HG03575 (cell line): Measurements from ENCODE around the gene DTNA.
"Not testable (repeated sequence)": the region's sequence is repeated elsewhere in the genome, so short reads cannot be mapped to it uniquely, and the experiment has no call there.

Source experiments
- ATAC-seq: cut with Tn5 transposase; IDR thresholded peaks from one replicate; pipeline ENCODE4 v1.9.1; 2021; ENCODE audit not compliant: unreplicated experiment, insufficient number of reproducible peaks, low FRiP score; ENCODE audit errors: extremely low read depth

The DTNA gene

DNA sequence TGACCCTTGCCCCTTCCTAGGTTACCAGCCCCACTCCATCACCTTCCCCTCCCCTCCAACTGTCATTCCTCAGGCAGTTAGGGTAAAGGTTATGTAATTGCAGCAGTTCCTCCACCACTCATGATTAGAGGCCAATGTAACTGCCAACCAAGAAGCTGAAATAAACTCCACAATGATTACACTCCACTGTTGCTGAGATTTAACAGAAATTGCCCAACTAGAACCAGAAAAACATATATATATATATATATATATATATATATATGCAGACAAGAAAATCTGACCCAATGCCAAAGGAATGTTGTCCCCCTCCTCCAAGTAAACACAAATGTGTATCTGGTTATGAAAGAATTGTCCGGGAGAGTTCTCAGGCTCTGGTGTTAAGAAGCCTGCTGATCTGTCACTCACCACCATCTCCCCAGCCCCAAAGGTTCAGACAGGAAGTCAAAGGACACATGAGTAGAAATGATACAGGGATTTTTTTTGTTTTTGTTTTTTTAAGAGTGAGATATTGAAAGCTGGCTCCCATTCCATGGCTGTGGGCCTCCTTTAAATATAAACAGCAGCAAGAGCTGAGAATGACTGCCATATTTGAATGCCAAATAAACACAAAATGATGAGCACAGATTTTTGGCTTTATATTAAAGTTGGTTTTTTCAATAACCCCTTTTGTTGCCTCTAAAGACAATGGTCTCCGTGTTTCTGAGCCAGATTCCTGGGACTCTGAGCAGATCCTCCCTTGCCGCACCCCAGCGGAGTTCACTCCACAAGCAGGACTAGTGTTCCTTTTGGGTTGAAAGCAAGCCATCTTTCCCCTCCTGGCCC lies 204.0 kb downstream of the DTNA start:
- ATAC-seq = no peak

DNA sequence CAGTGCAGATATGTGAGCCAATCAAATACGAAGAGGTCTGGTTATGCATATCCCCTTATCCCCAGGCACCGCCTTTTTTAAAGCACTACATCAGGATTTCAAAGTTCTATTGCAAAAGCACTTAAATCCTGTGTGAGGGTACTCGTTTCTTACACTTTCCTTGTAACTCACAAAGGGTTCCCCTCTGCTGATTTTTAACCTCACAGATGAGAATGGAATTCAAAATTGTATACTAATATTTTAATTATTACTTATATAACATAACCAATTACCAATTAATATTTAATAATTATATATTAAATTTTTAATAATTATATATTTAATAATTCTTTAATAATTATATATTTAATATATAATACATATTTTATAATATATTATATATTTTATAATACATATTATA lies 204.9 kb downstream of the DTNA start:
- ATAC-seq = no peak

DNA sequence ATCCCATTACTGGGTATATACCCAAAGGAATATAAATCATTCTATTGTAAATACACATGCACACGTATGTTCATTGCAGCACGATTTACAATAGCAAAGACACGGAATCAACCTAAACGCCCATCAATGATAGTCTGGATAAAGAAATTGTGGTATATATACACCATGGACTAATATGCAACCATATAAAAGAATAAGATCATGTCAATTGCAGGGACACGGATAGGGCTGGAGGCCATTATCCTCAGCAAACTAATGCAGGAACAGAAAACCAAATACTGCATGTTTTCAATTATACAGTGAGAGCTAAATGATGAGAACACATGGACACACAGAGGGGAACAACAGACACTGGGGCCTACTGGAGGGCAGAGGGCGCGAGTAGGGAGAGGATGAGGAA lies 206.4 kb downstream of the DTNA start:
- not testable (repeated sequence) for ATAC-seq

DNA sequence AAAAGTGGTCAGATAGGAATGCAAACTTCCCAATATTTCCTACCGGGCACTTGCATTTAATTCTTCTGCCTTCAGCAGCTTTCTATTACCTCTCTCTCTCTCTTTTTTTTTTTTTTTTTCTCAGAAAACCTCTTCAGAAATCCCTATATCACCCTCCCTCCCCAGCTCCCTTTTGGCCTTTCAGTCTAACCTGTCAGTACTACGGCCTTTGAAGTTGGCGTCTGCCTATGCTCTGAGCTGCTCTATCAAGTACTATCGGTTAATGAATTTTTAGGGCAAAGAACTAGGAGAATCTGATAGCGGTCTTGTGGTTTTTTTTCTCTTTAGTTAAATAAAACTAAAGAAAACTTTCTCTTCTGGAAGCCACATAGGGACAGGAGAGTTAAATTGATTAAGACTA lies 208.8 kb downstream of the DTNA start:
- no peak for ATAC-seq

DNA sequence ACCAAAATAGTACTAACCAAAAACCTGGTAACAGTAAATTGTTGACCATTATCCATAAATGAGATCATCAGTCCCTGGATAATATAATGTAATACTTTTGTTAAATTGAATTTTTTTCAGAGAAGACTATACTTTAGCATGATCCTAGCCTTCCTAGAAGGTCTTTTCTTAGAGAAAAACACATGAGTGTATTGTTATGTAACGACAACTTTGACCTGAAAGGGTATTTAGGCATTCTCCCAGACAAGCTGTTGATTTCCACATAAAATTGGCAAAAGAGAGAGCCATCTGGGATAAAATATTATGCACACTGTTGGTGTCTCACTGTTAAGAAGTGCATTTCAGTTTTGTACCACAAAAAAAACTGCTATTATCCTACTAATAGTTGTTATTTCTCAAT lies 211.1 kb downstream of the DTNA start:
- ATAC-seq = no peak

DNA sequence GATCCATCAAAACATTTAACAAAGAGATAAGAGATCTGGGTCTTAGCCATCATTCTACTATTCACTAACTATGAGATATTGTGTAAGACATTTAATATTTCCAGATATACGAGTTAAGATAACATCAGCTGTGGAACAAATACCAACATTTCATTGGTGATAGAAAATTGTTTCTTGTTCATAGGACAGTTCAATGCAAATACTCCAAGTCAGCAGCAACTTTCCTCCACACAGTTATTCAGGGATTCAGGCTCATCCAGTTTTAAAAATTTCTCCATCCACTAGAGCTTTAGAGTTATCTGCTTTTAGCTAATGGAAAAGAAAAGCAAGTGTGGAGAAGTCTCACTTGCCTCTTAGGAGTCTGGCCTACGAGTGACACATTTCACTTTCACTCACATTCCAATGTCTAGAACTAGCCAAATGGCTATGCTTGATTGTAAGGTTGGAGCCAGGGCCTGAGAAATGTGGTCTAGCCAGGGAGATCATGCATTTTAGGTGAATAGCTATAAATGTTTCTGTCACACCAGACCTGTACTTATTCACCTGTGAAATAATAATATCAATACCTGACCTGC lies 211.8 kb downstream of the DTNA start:
- no peak for ATAC-seq

DNA sequence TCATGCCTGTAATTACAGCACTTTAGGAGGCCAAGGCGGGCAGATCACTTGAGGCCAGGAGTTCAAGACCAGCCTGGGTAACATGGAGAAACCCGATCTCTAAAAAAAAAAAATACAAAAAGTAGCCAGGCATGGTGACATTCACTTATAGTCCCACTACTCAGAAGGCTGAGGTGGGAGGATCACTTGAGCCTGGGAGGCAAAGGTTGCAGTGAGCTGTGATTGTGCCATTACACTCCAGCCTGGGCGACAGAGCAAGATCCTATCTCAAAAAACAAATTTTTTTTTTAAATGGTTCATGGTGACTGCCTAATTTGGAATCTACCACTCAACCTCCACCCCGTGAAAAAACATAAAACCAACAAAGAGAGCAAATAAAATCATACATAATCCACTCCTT lies 212.5 kb downstream of the DTNA start:
- ATAC-seq = not testable (repeated sequence)

DNA sequence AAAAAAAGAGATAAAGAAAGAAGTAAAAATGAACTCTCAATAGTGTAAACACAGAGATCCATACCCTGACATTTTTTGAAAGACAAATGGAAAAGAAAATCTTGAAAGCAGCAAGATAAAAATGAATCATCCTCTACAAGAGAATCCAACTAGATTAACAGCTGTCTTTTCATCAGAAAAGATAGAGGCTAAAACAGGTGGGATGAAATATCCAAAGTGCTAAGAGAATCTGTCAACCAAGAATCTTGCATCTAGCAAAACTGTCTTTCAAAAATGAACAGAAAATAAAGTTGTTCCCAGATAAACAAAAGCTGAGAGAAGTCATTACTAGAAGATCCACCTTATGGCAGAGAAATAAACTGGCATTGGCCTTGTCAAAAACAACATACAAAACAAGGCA lies 213.8 kb downstream of the DTNA start:
- no peak for ATAC-seq

DNA sequence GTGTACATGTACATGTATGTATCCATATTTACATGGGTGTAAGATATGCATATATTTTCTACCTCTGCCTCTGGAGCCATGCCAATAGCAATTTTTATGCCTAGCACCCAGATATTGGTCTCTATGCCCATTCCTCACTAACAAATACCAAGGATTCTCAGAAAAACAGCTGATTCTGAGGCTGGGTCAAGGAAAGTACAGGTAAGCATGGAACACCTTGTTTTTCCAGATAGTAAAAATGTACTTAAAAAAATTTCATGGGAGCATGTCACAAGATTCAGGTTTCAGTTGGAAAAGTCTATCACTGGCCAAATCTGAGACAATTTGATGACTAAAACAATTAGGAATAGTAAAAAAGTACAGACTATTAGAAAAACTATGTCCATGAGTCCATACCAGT lies 216.6 kb downstream of the DTNA start:
- ATAC-seq = no peak

DNA sequence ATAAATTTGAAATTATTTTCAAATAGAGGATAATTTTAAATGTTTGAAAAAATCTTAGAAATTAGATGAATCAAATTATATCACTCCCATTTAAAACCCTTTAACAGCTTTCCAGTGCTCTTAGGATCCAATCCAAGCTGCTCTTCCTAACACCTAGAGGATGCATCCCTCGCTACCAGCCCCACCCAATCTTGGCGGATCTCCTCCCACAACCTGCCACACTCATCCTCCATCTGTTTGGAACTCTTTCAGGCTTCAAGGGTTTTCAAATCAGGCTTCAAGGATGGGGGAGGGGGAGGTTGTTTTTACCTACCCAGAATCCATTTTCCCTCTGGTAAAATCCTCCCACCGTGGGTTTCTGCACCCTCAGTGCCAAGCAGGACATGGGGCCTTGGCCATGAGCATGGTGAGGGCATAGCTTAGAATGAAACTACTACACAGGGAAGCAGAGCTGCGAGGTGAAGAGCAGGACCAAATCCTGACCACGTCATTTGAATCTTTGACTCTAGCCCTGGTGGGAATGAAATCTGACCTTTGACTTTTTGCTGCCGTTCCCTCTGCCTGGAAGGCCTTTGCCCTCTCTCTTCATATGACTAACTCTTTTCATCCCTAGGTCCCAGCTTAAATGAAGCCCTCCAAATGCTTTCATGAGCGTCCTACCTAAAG lies 218.1 kb downstream of the DTNA start:
- no peak for ATAC-seq

DNA sequence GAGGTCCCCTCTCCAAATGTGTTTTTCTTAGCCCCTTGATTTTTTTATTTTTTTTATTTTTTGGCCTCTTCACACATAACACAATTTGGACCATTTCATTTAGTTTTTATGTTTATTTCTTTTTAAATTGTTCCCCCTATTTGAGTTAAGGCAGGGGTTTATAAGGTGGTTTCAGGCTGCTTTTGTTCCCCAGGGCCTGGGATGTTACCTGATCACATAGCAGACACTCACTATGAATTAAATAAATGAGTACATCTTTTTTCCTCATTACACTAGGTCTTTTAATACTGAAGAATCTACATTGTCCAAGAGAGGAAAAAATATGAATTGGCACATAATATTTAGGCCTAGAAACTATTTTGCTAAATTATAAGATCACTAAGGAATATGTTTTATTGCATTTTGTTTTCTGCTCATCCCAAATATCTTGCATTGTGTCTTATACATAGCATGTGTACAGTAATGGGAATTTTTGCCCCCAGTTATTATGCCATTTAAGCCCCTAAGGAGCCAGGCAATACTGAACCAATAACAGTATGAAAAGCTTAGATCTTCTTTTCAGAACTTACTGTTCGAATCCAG lies 218.7 kb downstream of the DTNA start:
- ATAC-seq = no peak

DNA sequence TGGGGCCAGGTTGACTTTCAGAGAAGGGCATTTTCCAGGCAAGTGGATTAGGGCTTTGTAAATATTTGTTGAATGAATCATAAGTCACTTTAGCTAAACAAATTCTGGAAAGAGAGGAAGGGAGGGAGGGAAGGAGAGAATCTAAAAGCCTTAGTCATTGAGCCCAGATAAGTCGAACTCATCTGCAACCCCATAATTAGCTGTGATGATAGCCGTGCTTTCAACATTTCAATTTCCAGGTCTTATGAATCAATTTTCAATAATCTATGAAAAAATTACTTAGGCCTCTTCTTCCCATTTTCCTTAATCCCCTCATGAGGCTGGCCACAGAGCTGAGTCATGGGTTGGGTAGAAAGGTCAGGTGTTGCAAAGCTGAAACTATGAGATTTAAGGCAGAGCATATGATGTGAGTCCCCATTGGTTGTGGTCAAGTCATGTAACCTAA lies 219.3 kb downstream of the DTNA start:
- no peak for ATAC-seq

DNA sequence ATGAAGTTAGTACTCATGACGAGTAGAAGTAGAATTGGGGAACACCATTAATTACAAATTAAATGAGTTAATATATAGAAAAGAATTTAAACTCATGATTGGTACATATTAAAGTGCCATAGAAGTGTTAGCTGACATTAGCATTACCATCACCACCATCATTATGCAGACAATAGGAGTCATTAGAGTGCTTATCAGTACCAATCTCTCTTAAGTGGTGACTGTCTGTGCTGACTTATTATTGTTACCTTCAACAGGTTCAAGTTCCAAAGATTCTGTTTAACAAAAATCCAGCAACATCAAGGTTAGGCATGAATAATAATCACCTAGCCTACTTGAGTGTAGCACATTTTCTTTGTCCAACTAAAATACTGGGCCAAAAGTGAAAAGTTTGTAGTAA lies 222.3 kb downstream of the DTNA start:
- ATAC-seq = no peak

DNA sequence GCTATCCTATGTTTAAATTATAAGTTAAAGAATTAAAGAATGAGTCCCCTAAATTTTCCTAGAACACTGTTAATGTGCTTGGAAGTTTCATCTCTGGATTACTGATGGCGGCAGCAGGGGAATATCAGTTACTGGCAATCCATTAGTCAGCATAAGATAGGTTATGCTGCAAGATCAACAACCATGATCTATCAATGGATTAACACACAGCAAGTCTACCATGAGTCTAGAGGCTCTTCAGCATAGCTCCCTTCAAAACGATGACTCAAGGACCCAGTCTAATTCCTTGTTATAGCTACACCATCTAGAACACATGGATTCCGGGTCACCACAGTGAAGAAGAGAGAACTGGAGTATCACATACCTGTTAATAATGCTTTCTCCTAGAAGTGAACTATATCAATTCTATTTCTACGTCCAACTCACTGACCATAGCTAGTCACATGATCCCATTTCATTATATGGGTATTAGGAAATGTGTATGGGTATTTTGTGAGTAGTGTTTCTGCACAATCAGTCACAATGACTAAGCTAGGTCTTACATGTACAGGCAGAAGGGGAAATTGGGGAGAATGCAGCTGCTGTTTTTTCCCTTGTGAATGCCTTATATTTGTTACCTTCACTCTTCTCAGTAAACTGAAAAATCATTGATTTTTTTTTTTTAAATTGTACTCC lies 222.8 kb downstream of the DTNA start:
- no peak for ATAC-seq

DNA sequence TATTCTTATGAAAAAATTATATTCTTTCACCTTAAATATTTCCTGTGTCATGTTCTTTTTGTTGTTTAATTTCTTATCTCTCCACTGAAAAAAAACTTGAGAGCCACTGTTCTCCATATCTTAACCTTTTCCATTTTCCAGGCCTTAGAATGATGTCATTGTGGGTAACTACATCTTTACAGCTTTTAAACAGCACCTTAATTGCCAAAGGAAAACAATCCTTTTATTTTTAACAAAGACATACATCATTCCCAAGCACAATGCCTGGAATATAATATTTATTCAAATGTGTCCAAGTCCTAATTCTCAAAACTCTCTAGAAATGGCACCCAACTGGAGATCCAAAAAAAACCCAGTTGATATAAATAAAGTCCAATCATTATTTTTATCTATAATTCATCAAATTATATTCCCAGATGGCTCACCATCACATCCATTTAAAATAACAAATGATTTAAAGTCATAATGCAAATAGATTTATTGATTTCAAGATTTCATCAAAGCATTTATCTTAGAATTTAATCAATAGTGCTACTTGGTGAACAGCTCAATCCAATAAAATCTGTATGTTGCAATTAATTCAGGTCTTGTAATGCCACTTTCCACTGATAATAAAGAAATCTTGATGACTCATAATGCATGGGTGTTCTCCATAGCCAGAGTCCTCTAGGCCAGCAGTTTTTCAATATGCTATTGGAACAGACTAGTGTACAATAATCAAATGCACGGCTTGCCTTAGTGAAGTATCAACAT lies 224.0 kb downstream of the DTNA start:
- no peak for ATAC-seq

DNA sequence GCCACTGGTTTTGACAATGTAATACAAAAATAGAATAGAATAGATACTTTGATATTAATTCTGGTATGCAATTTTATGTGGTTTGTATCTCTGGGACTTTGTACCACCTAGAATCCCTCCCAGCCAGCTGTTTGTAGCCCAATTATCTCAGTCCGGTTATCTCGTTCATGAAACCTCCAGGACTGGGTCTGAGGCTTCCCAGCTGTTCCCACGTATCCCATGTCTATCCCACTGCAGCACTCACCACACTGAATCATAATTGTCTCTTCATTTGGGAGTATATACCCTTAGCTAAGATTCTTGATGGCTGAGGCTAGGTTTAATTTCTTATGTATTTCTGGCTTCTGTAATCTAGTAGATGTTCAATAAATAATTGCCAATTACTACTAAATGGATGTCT lies 226.7 kb downstream of the DTNA start:
- no peak for ATAC-seq

DNA sequence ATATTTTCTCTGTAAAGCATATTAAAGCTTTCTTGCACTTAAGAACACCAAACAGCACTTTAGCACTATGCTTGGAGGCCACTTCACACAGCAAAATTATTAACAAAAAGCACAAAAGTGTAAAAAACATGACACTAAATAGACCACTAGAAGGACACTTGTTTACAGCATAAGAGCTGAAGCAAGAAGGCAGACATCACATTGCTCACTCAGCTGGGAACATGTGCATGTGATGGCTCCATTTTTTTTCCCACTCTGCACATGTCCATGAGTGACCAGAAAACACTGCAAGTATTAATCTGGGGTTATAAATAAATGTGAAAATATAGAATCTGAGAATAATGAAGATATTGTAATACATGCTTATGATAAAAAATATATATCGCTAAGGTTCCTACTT lies 228.0 kb downstream of the DTNA start:
- ATAC-seq = no peak
